ENCODE data around the gene FOXRED1.
A peak's percentile ranks its signal among the peaks of the same experiment; 100 is the strongest.

FOXRED1 gene

GRCh38 chr11:126310992-126311310 is 42.0 kb downstream of the FOXRED1 start:
- Histone ChIP-seq H3K36me3 (ENCODE audit: control insufficient read depth, insufficient read depth, low read length) (peaks cover 16% of the 10 kb centered on the region), H3K27ac (ENCODE audit: low read depth, low read length, severe bottlenecking) (no peak overlapping the region), H3K4me1 (ENCODE audit: control insufficient read depth, insufficient read depth, low read length, poor library complexity, severe bottlenecking) (peaks cover 10% of the 10 kb centered on the region), H3K4me3 (ENCODE audit: extremely low read depth, insufficient read depth, low read length, poor library complexity, severe bottlenecking) (no peak overlapping the region), H3K9me3 (ENCODE audit: control insufficient read depth, low read length) (no peaks in the 10 kb centered on the region)
- 88 to 95% methylated on average over 4 to 5 of the region's 6 CpGs for WGBS, 2 experiments (ENCODE audit: insufficient coverage in 2 of 2)

DNA sequence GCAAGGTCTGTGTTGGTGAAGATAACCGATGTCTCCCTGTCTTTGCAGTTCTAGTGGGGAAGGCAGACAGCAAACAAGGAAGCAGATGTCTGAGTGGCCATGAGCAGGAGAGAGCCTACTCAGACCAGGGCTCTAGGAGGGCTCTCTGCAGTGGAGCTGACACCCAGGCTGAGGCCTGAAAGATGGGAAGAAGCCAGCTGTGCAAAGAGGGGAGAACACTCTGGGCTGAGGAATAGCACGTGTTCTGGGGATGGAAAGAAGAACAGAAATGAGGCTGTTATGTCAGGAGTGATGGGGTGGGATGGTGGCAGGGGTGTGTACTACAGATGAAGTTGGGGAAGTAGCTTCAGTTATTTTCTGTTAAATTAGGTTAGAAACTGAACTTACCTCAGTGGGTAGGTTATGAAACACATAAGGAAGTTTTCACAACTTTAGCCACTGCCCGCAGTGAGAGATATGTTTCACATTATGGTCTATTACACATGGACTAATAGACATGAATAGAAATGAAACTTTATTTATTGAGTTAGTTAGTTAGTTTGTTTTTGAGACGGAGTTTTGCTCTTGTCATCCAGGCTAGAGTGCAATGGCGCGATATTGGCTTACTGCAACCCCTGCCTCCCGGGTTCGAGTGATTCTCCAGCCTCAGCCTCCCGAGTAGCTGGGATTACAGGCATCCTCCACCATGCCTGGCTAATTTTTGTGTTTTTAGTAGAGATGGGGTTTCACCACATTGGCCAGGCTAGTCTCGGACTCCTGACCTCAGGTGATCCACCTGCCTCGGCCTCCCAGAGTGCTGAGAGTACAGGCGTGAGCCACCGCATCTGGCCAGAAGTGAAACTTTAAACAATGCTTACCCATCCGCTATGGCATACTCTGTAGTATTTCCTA is 42.7 kb downstream of the FOXRED1 start:
- 94 to 96% methylated on average over 8 to 12 of the region's 14 CpGs for WGBS, 2 experiments (ENCODE audit: insufficient coverage in 2 of 2)
- peaks cover 16% of the 10 kb centered on the region for H3K36me3 ChIP-seq (ENCODE audit: control insufficient read depth, insufficient read depth, low read length)
- no peak overlapping the region for H3K27ac ChIP-seq (ENCODE audit: low read depth, low read length, severe bottlenecking)
- H3K9me3 ChIP-seq (ENCODE audit: control insufficient read depth, low read length), result no peaks in the 10 kb centered on the region
- H3K4me3 ChIP-seq (ENCODE audit: extremely low read depth, insufficient read depth, low read length, poor library complexity, severe bottlenecking), result no peak overlapping the region
- peaks cover 10% of the 10 kb centered on the region for H3K4me1 ChIP-seq (ENCODE audit: control insufficient read depth, insufficient read depth, low read length, poor library complexity, severe bottlenecking)

GRCh38 chr11:126312961-126313360 is 44.0 kb downstream of the FOXRED1 start:
- WGBS, 2 experiments (ENCODE audit: insufficient coverage in 2 of 2), result 88 to 90% methylated on average over 5 to 7 of the region's 8 CpGs
- Histone ChIP-seq H3K9me3 (ENCODE audit: control insufficient read depth, low read length) (no peaks in the 10 kb centered on the region), H3K36me3 (ENCODE audit: control insufficient read depth, insufficient read depth, low read length) (peaks cover 16% of the 10 kb centered on the region), H3K27ac (ENCODE audit: low read depth, low read length, severe bottlenecking) (no peak overlapping the region), H3K4me1 (ENCODE audit: control insufficient read depth, insufficient read depth, low read length, poor library complexity, severe bottlenecking) (peaks cover 14% of the 10 kb centered on the region), H3K4me3 (ENCODE audit: extremely low read depth, insufficient read depth, low read length, poor library complexity, severe bottlenecking) (no peak overlapping the region)

DNA sequence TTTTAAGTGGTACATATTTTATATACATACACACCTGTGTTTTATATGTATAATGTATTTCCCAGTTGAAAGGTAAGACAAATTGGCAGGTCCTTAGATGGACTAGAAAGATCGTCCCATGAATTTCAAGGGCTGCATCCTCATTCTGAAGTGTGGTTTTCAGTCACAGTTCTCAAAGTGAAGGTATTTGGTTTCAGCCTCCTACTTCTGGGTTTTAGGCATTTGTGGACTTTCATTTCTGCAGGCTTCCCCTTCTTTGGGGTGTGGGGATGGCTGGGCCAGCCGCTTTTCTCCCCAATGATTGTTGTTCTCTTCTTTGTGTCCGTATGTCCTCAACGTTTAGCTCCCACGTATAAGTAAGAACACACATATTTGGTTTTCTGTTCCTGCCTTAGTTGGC is 44.9 kb downstream of the FOXRED1 start:
- 100% methylated on average over 2 of the region's 5 CpGs for WGBS, 2 experiments (ENCODE audit: insufficient coverage in 2 of 2)
- Histone ChIP-seq H3K9me3 (ENCODE audit: control insufficient read depth, low read length) (no peaks in the 10 kb centered on the region), H3K4me3 (ENCODE audit: extremely low read depth, insufficient read depth, low read length, poor library complexity, severe bottlenecking) (no peak overlapping the region), H3K36me3 (ENCODE audit: control insufficient read depth, insufficient read depth, low read length) (peaks cover 16% of the 10 kb centered on the region), H3K27ac (ENCODE audit: low read depth, low read length, severe bottlenecking) (no peak overlapping the region), H3K4me1 (ENCODE audit: control insufficient read depth, insufficient read depth, low read length, poor library complexity, severe bottlenecking) (peaks cover 20% of the 10 kb centered on the region)

GRCh38 chr11:126317432-126317755 is 48.4 kb downstream of the FOXRED1 start:
- H3K27ac ChIP-seq (ENCODE audit: low read depth, low read length, severe bottlenecking), result peak overlapping the region; percentile 70
- no peaks in the 10 kb centered on the region for H3K9me3 ChIP-seq (ENCODE audit: control insufficient read depth, low read length)
- H3K36me3 ChIP-seq (ENCODE audit: control insufficient read depth, insufficient read depth, low read length), result peaks cover 5% of the 10 kb centered on the region
- no peak overlapping the region for H3K4me3 ChIP-seq (ENCODE audit: extremely low read depth, insufficient read depth, low read length, poor library complexity, severe bottlenecking)
- WGBS, 2 experiments (ENCODE audit: insufficient coverage in 2 of 2), result 100% methylated on average over 1 of the region's 1 CpG
- peaks cover 21% of the 10 kb centered on the region for H3K4me1 ChIP-seq (ENCODE audit: control insufficient read depth, insufficient read depth, low read length, poor library complexity, severe bottlenecking)

DNA sequence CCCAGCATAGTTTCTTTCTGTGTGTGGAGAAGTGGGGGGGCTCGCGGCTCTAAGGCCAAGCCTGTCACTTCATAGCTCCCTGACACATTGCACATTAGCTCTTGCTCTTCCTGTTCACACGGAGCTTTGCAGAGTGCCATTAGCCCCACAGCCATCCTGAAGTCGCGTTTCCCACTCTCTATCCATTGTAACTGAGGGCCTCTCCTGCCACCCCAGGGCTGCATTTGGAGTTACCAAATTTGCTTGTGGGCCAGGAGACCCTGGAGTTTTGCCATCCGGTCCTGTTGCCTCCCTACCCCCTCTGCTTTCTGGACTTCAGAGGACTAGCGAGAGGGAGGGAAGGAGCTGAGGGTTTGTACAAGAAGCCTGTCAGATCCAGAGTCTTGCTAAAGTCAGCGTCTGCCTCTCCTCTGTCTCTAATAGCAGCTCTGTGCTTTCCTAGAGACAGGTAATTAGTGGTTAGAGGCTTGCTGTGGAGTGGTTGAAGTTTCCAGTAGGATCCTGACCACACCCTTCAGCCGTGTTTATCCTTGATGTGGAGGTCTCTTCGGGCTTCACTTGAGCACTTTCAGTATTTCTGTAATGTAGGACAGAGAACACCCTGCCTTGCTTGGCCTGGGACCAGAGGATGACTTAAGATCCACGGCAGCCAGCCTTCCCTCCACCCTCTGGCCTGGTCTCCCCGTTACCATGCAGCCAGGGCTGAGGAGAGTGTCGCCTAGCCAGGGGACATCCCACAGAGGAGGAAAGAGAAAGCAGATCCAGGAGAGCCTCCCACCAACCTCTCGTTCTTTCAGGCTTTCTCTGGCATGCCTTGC is 49.0 kb downstream of the FOXRED1 start:
- H3K27ac ChIP-seq (ENCODE audit: low read depth, low read length, severe bottlenecking), result peak overlapping the region; percentile 70
- no peaks in the 10 kb centered on the region for H3K9me3 ChIP-seq (ENCODE audit: control insufficient read depth, low read length)
- peaks cover 21% of the 10 kb centered on the region for H3K4me1 ChIP-seq (ENCODE audit: control insufficient read depth, insufficient read depth, low read length, poor library complexity, severe bottlenecking)
- no peak overlapping the region for H3K4me3 ChIP-seq (ENCODE audit: extremely low read depth, insufficient read depth, low read length, poor library complexity, severe bottlenecking)
- WGBS, 2 experiments (ENCODE audit: insufficient coverage in 2 of 2), result 86 to 93% methylated on average over 8 to 10 of the region's 14 CpGs
- peaks cover 5% of the 10 kb centered on the region for H3K36me3 ChIP-seq (ENCODE audit: control insufficient read depth, insufficient read depth, low read length)

GRCh38 chr11:126318574-126319373 is 49.8 kb downstream of the FOXRED1 start:
- H3K27ac ChIP-seq (ENCODE audit: low read depth, low read length, severe bottlenecking), result peak overlapping the region; percentile 70
- no peak overlapping the region for H3K4me3 ChIP-seq (ENCODE audit: extremely low read depth, insufficient read depth, low read length, poor library complexity, severe bottlenecking)
- H3K4me1 ChIP-seq (ENCODE audit: control insufficient read depth, insufficient read depth, low read length, poor library complexity, severe bottlenecking), result peaks cover 21% of the 10 kb centered on the region
- 87 to 91% methylated on average over 4 to 6 of the region's 9 CpGs for WGBS, 2 experiments (ENCODE audit: insufficient coverage in 2 of 2)
- H3K9me3 ChIP-seq (ENCODE audit: control insufficient read depth, low read length), result no peaks in the 10 kb centered on the region
- peaks cover 5% of the 10 kb centered on the region for H3K36me3 ChIP-seq (ENCODE audit: control insufficient read depth, insufficient read depth, low read length)

- Histone ChIP-seq H3K4me3 (ENCODE audit: extremely low read depth, insufficient read depth, low read length, poor library complexity, severe bottlenecking) (no peak overlapping the region), H3K4me1 (ENCODE audit: control insufficient read depth, insufficient read depth, low read length, poor library complexity, severe bottlenecking) (peaks cover 21% of the 10 kb centered on the region), H3K27ac (ENCODE audit: low read depth, low read length, severe bottlenecking) (peak overlapping the region; percentile 23), H3K9me3 (ENCODE audit: control insufficient read depth, low read length) (no peaks in the 10 kb centered on the region), H3K36me3 (ENCODE audit: control insufficient read depth, insufficient read depth, low read length) (no peaks in the 10 kb centered on the region)
- WGBS, 2 experiments (ENCODE audit: insufficient coverage in 2 of 2), result 91 to 92% methylated on average over 5 of the region's 5 CpGs
Observed at GRCh38 chr11:126319374-126319740, 50.4 kb downstream of the FOXRED1 start.

- no peak overlapping the region for H3K27ac ChIP-seq (ENCODE audit: low read depth, low read length, severe bottlenecking)
- no peaks in the 10 kb centered on the region for H3K36me3 ChIP-seq (ENCODE audit: control insufficient read depth, insufficient read depth, low read length)
- no peak overlapping the region for H3K4me3 ChIP-seq (ENCODE audit: extremely low read depth, insufficient read depth, low read length, poor library complexity, severe bottlenecking)
- H3K9me3 ChIP-seq (ENCODE audit: control insufficient read depth, low read length), result no peaks in the 10 kb centered on the region
- H3K4me1 ChIP-seq (ENCODE audit: control insufficient read depth, insufficient read depth, low read length, poor library complexity, severe bottlenecking), result peaks cover 14% of the 10 kb centered on the region
- WGBS, 2 experiments (ENCODE audit: insufficient coverage in 2 of 2), result 82% methylated on average over 2 of the region's 3 CpGs; no CpG with 5 or more reads in 1 of the 2 experiments
Observed at GRCh38 chr11:126322996-126323395, 54.0 kb downstream of the FOXRED1 start.

DNA sequence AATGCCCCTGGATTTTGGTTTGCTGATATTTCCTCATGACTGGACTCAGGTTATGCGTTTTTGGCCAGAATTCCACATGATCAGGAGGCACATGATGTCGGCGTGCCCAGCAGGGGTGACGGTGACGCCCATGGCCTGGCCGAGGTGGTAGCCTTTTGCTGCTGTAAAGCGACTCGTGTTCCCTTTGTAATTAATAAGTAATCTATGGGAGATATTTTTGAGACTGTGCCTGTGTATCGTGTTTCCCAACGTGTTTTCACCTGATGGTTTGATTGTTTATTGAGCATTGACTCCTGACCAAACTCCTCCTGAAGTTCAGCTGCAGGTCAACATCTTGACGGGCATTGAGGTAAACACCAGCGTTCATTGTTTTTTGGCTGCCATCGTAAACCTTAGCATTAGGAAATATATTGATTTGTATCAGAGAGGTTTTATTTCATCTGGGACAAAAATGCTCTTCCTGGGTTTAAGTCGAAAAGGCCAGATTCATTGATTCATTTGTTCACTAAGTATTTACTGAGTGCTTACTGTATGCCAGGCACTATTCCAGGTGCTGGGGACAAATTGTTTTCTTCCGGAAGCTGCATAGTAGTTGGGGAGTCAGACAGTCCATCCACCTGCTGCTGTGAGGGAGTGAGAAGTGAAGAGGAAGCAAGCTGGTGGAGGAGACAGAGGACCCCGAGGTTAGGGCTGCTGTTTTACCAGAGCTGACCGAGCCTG is 58.5 kb downstream of the FOXRED1 start:
- 93 to 95% methylated on average over 15 of the region's 17 CpGs for WGBS, 2 experiments (ENCODE audit: insufficient coverage in 2 of 2)
- Histone ChIP-seq H3K4me1 (ENCODE audit: control insufficient read depth, insufficient read depth, low read length, poor library complexity, severe bottlenecking) (no peaks in the 10 kb centered on the region), H3K4me3 (ENCODE audit: extremely low read depth, insufficient read depth, low read length, poor library complexity, severe bottlenecking) (no peak overlapping the region), H3K27ac (ENCODE audit: low read depth, low read length, severe bottlenecking) (no peak overlapping the region), H3K9me3 (ENCODE audit: control insufficient read depth, low read length) (no peaks in the 10 kb centered on the region), H3K36me3 (ENCODE audit: control insufficient read depth, insufficient read depth, low read length) (no peaks in the 10 kb centered on the region)
